ENCODE results near the gene SCUBE3. TPM values are rescaled to one million over a fixed set of nuclear protein-coding genes. Genes with fewer than 3 reads are reported as not detected.

The SCUBE3 gene
- total and polyA plus RNA-seq, 2 of the 13 experiments (the other 11 are each of a cell fraction or from before 2014, with no cell fraction given): not detected

- ChIA-PET CTCF (ENCODE audit: low intra/inter-chr PET ratio, low total read pairs) (interaction anchor here (4.9 kb wide), 1 partner anchor 93 kb away, joined by 61 read pairs; no protein-coding TSS in a partner anchor), POLR2A (no interaction called here)
- FAIRE-seq (no peak), DNase-seq (ENCODE audit: low spot score) (no peak), ATAC-seq (no peak)
- intact Hi-C loops (cut with micrococcal nuclease; ENCODE audit: unreplicated experiment): no loop called here
- H3K4me2 ChIP-seq (ENCODE audit: low read depth, low read length): no peak overlapping the region
- no peaks in the 10 kb centered on the region for H3K36me3 ChIP-seq (replicated peaks in 1 of 2; ENCODE audit: control insufficient read depth in 1 of 2, insufficient read depth in 2 of 2, low read length in 2 of 2)
- no peak overlapping the region for H3K9ac ChIP-seq (ENCODE audit: insufficient read depth, low read depth, low read length)
- WGBS (ENCODE audit: low lambda C conversion rate): 95% methylated on average over 4 of the region's 4 CpGs
- H3K4me1 ChIP-seq (ENCODE audit: insufficient read depth, low read length): no peaks in the 10 kb centered on the region
- H3K4me3 ChIP-seq (replicated peaks in 1 of 3; ENCODE audit: insufficient read depth in 1 of 3, low read depth in 2 of 3, low read length in 3 of 3): no peak overlapping the region
- TF ChIP-seq REL (CRISPR knock-in tag; conservative IDR thresholded peaks at IDR 0.05) (no peak), AHR (CRISPR knock-in tag; IDR thresholded peaks at IDR 0.05) (no peak), ZNF607 (CRISPR knock-in tag; IDR thresholded peaks at IDR 0.05; ENCODE audit: borderline replicate concordance) (no peak), ETV5 (CRISPR knock-in tag; IDR thresholded peaks at IDR 0.05; ENCODE audit: borderline replicate concordance) (no peak), ZSCAN25 (CRISPR knock-in tag; IDR thresholded peaks at IDR 0.05) (no peak), NR3C1 (CRISPR knock-in tag; IDR thresholded peaks at IDR 0.05) (no peak)
- H4K20me1 ChIP-seq (ENCODE audit: insufficient read depth, low read length): peaks cover 7% of the 10 kb centered on the region; the same call in 1 of the 2 replicates
- no peaks in the 10 kb centered on the region for H3K27me3 ChIP-seq (ENCODE audit: control insufficient read depth in 1 of 2, insufficient read depth in 2 of 2, low read length in 2 of 2)
- no peaks in the 10 kb centered on the region for H3K9me3 ChIP-seq (ENCODE audit: low read length)
- in situ Hi-C loops (cut with HindIII; ENCODE audit: extremely low pct_ligation_motif_present, low pct_unique_long_range_greater_than_20kb): loop anchor here (5.0 kb wide), 1 partner anchor 252 kb away; no protein-coding TSS in a partner anchor
- H3K27ac ChIP-seq (ENCODE audit: extremely low read length, insufficient read depth, low read length): no peak overlapping the region
- no TSS peak for BruUV-seq (replicated peaks)
- no peaks in the 10 kb centered on the region for H3K79me2 ChIP-seq (ENCODE audit: insufficient read depth, low read length)
- no peak overlapping the region for H2AFZ ChIP-seq (ENCODE audit: low read length)
Measured at GRCh38 chr6:35239581-35239980, 25.8 kb downstream of the SCUBE3 start.

- peak; percentile 59 for DNase-seq (ENCODE audit: low spot score)
- WGBS (ENCODE audit: low lambda C conversion rate): 42% methylated on average over 12 of the region's 12 CpGs
- Histone ChIP-seq H3K9ac (ENCODE audit: insufficient read depth, low read depth, low read length) (no peak overlapping the region), H3K27me3 (ENCODE audit: control insufficient read depth in 1 of 2, insufficient read depth in 2 of 2, low read length in 2 of 2) (no peaks in the 10 kb centered on the region), H3K4me2 (ENCODE audit: low read depth, low read length) (no peak overlapping the region), H3K4me3 (replicated peaks in 1 of 3; ENCODE audit: insufficient read depth in 1 of 3, low read depth in 2 of 3, low read length in 3 of 3) (no peak overlapping the region), H3K36me3 (replicated peaks in 1 of 2; ENCODE audit: control insufficient read depth in 1 of 2, insufficient read depth in 2 of 2, low read length in 2 of 2) (peaks cover 0 to 6% of the 10 kb centered on the region in 2 experiments; a peak in 3 of 5 replicates), H2AFZ (ENCODE audit: low read length) (no peak overlapping the region), H4K20me1 (ENCODE audit: insufficient read depth, low read length) (peaks cover 7% of the 10 kb centered on the region; the same call in 1 of the 2 replicates), H3K27ac (ENCODE audit: extremely low read length, insufficient read depth, low read length) (no peak overlapping the region), H3K9me3 (ENCODE audit: low read length) (no peaks in the 10 kb centered on the region), H3K79me2 (ENCODE audit: insufficient read depth, low read length) (no peaks in the 10 kb centered on the region), H3K4me1 (ENCODE audit: insufficient read depth, low read length) (no peaks in the 10 kb centered on the region)
- FAIRE-seq: peak; percentile 92
- POLR2A ChIA-PET: interaction anchor here (1.5 kb wide), 1 partner anchor 18 kb away, joined by 3 read pairs; no protein-coding TSS in a partner anchor
- intact Hi-C loops (cut with micrococcal nuclease; ENCODE audit: unreplicated experiment): loop anchor here (1.0 kb wide), 3 partner anchors 36 to 255 kb away; no protein-coding TSS in a partner anchor
- ATAC-seq: peak; percentile 93
- BruUV-seq (replicated peaks): no TSS peak
- CTCF ChIA-PET (ENCODE audit: low intra/inter-chr PET ratio, low total read pairs): interaction anchor here (1.3 to 4.9 kb wide), 3 partner anchors 94 to 254 kb away, joined by 8 to 61 read pairs (median 17); no protein-coding TSS in a partner anchor
- in situ Hi-C loops (cut with HindIII; ENCODE audit: extremely low pct_ligation_motif_present, low pct_unique_long_range_greater_than_20kb): loop anchor here (5.0 kb wide), 1 partner anchor 94 kb away; no protein-coding TSS in a partner anchor
- TF ChIP-seq ZBTB33 (CRISPR knock-in tag; IDR thresholded peaks at IDR 0.05) (0 out of 2 replicates have a peak, but pooled peaks have one; percentile 11), CBX5 (CRISPR knock-in tag; IDR thresholded peaks at IDR 0.05; ENCODE audit: borderline replicate concordance) (peak; percentile 23; the same call in 1 of the 2 replicates), ZBTB26 (CRISPR knock-in tag; IDR thresholded peaks at IDR 0.05; ENCODE audit: borderline replicate concordance) (0 out of 2 replicates have a peak, but pooled peaks have one; percentile 49), STAG1 (CRISPR knock-in tag; IDR thresholded peaks at IDR 0.05) (peak; percentile 98), YEATS2 (CRISPR knock-in tag; IDR thresholded peaks at IDR 0.05; ENCODE audit: borderline replicate concordance) (no peak; the same call in 1 of the 2 replicates)
Measured at GRCh38 chr6:35240838-35241801, 27.4 kb downstream of the SCUBE3 start.
